ENCODE results near the gene PQBP1. TPM values are rescaled to one million over a fixed set of nuclear protein-coding genes. Genes with fewer than 3 reads are reported as not detected.
A peak's percentile ranks its signal among the peaks of the same experiment; 100 is the strongest.
"Not testable (repeated sequence)": the region's sequence is repeated elsewhere in the genome, so short reads cannot be mapped to it uniquely, and the experiment has no call there.

PQBP1 gene
- total RNA-seq, 2 donors from 2014 or later, result 43.6 to 48.1 TPM

DNA sequence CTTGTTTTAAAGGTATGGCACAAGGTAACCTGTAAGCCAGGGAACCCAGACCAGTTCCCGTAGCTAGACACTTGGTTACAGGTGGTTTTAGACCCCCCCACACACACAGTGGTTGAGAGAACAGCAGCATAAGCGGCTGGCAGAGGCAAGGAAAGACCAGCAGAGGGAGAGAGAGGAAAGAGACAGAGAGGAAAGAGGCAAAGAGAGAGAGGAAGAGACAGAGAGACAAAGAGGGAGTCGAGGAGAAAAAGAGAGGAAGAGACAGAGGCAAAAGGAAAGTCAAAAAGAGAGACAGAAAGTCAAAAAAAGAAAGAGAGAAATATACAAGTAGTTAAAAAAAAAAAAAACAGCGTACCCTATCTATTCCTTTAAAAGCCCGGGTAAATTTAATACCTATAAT is 42.8 kb upstream of the PQBP1 start:
- no peak overlapping the region for H3K27ac ChIP-seq
- no peak for ATAC-seq
- H3K4me1 ChIP-seq, result no peaks in the 10 kb centered on the region
- 37 to 59% methylated on average over 4 to 5 of the region's 5 CpGs for WGBS, 2 donors
- no peak for DNase-seq
- H3K9me3 ChIP-seq, result no peaks in the 10 kb centered on the region
- H3K4me3 ChIP-seq, result no peak overlapping the region
- H3K27me3 ChIP-seq, result no peaks in the 10 kb centered on the region
- H3K36me3 ChIP-seq (replicated peaks in 1 of 2; ENCODE audit: insufficient read depth in 1 of 2, low read depth in 2 of 2), result no peaks in the 10 kb centered on the region
- no peak for TF ChIP-seq POLR2A (IDR thresholded peaks at IDR 0.05)
- TF ChIP-seq, protein P1, sequence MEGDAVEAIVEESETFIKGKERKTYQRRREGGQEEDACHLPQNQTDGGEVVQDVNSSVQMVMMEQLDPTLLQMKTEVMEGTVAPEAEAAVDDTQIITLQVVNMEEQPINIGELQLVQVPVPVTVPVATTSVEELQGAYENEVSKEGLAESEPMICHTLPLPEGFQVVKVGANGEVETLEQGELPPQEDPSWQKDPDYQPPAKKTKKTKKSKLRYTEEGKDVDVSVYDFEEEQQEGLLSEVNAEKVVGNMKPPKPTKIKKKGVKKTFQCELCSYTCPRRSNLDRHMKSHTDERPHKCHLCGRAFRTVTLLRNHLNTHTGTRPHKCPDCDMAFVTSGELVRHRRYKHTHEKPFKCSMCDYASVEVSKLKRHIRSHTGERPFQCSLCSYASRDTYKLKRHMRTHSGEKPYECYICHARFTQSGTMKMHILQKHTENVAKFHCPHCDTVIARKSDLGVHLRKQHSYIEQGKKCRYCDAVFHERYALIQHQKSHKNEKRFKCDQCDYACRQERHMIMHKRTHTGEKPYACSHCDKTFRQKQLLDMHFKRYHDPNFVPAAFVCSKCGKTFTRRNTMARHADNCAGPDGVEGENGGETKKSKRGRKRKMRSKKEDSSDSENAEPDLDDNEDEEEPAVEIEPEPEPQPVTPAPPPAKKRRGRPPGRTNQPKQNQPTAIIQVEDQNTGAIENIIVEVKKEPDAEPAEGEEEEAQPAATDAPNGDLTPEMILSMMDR (IDR thresholded peaks at IDR 0.05), result peak in 1 of 7 experiments; percentile 10
- intact Hi-C loops (cut with DNase I), result no loop called here

DNA sequence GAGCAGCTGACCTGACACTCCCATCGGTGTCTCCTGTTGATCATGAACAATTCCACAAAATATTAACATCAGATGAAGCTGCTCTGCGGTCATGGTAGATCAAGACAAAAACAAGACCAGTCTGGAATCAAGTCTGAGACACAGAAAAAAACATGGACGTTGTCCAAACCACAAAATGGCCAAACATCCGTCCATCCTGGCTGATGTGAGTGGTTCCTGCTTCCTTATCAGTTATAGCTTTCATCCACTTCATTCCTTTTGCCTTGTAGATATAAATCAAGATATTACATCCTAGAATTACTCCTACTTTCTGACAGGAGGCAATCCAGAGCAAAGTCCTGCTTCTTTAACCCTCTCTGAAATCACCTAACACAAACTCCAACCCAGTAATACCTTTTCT is 33.5 kb upstream of the PQBP1 start:
- no peaks in the 10 kb centered on the region for H3K27me3 ChIP-seq
- no peak overlapping the region for H3K4me3 ChIP-seq
- no peak overlapping the region for H3K27ac ChIP-seq
- intact Hi-C loops (cut with DNase I), result no loop called here
- no peaks in the 10 kb centered on the region for H3K9me3 ChIP-seq
- ATAC-seq (no peak), DNase-seq (no peak)
- WGBS, 2 donors, result 20 to 33% methylated on average over 4 of the region's 4 CpGs
- no peak for TF ChIP-seq POLR2A (IDR thresholded peaks at IDR 0.05)
- TF ChIP-seq, protein P1 (IDR thresholded peaks at IDR 0.05), result no peak
- H3K4me1 ChIP-seq, result no peaks in the 10 kb centered on the region
- no peaks in the 10 kb centered on the region for H3K36me3 ChIP-seq (replicated peaks in 1 of 2; ENCODE audit: insufficient read depth in 1 of 2, low read depth in 2 of 2)

DNA sequence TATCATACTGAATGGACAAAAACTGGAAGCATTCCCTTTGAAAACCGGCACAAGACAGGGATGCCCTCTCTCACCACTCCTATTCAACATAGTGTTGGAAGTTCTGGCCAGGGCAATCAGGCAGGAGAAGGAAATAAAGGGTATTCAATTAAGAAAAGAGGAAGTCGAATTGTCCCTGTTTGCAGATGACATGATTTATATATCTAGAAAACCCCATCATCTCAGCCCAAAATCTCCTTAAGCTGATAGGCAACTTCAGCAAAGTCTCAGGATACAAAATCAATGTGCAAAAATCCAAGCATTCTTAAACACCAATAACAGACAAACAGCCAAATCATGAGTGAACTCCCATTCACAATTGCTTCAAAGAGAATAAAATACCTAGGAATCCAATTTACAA is 25.7 kb upstream of the PQBP1 start:
- DNase-seq; H3K9me3 ChIP-seq; intact Hi-C loops (cut with DNase I); H3K27me3 ChIP-seq; H3K4me1 ChIP-seq; ATAC-seq; H3K4me3 ChIP-seq; H3K36me3 ChIP-seq (replicated peaks in 1 of 2; ENCODE audit: insufficient read depth in 1 of 2, low read depth in 2 of 2); H3K27ac ChIP-seq: not testable (repeated sequence)
- WGBS, 2 donors, result 14 to 40% methylated on average over 1 of the region's 2 CpGs

DNA sequence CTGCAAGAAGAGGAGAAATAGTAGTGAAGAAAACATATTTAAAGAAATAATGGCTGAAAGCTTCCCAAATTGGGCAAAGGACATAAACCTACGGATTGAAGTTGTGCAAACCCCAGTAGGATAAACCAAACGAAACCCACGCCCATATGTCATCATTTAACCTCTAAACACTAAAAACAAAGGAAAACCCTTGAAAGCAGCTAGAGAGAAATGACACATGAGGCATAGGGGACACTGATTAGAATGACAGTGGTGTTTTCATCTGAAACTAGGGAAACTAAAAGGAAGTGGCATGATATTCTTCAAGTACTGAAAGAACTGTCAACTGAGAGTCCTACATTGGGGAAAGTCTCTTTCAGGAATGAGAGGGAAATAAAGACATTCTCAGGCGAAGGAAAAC is 20.8 kb upstream of the PQBP1 start:
- H3K27ac ChIP-seq; intact Hi-C loops (cut with DNase I); H3K4me3 ChIP-seq; DNase-seq; H3K4me1 ChIP-seq; H3K9me3 ChIP-seq; ATAC-seq; H3K27me3 ChIP-seq; H3K36me3 ChIP-seq (replicated peaks in 1 of 2; ENCODE audit: insufficient read depth in 1 of 2, low read depth in 2 of 2): not testable (repeated sequence)
- whole genome bisulfite sequencing, 2 donors, result 45 to 56% methylated on average over 3 to 4 of the region's 4 CpGs

DNA sequence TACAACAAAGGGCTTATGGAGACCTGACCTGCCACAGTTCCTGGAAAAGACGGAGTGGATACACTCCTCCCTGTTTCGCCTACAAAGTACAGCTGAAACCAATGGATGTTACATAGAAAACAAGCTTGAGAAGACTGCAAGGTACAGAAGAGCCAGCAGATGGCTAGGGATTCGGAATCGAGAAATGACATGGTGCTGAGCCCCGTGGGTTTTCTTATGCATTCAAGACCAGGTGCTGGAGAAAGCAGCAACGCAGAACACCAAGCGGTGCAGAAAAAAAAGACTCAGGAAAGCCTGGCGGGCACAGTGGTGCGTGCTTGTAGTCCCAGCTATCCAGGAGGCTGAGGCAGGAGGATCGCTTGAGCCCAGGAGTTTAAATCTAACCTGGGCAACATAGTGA is 14.0 kb upstream of the PQBP1 start:
- 49 to 58% methylated on average over 10 of the region's 10 CpGs for WGBS, 2 donors
- no peaks in the 10 kb centered on the region for H3K4me1 ChIP-seq
- H3K27ac ChIP-seq, result no peak overlapping the region
- intact Hi-C loops (cut with DNase I), result no loop called here
- H3K36me3 ChIP-seq (replicated peaks in 1 of 2; ENCODE audit: insufficient read depth in 1 of 2, low read depth in 2 of 2), result no peaks in the 10 kb centered on the region
- no peak for ATAC-seq
- H3K4me3 ChIP-seq, result no peak overlapping the region
- H3K9me3 ChIP-seq, result no peaks in the 10 kb centered on the region
- no peaks in the 10 kb centered on the region for H3K27me3 ChIP-seq
- TF ChIP-seq, protein P1 (IDR thresholded peaks at IDR 0.05), result no peak
- no peak for TF ChIP-seq POLR2A (IDR thresholded peaks at IDR 0.05)
- DNase-seq, result no peak

DNA sequence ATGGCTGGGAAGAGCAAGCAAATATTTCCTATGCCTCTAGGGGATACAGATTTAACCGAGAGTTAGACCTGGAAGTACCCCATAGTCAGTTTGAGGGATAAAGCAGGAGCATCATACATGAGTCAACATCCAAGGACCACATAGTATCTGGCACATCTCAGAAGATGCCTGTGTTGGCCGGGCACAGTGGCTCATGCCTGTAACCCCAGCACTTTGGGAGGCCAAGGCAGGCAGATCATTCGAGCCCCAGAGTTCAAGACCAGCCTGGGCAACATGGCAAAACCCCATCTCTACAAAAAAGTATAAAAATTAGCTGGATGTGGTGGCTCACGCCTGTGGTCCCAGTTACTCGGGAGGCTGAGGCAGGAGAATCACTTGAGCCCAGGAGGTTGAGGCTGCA is 11.1 kb upstream of the PQBP1 start:
- H3K4me1 ChIP-seq; H3K27me3 ChIP-seq; H3K27ac ChIP-seq; H3K9me3 ChIP-seq; H3K4me3 ChIP-seq; ATAC-seq; intact Hi-C loops (cut with DNase I); H3K36me3 ChIP-seq (replicated peaks in 1 of 2; ENCODE audit: insufficient read depth in 1 of 2, low read depth in 2 of 2); DNase-seq: not testable (repeated sequence)
- 60 to 77% methylated on average over 1 to 4 of the region's 5 CpGs for WGBS, 2 donors
